NCI-H1092 treated with DMSO at 0.1 percent for 48 hours (cell line): Measurements from ENCODE around the gene TTLL11.
"Not testable (repeated sequence)": the region's sequence is repeated elsewhere in the genome, so short reads cannot be mapped to it uniquely, and the experiment has no call there.

Source experiments
- DNase-seq: peaks from one replicate; lab custom pipeline; 2025; lab: John Stamatoyannopoulos, UW

Gene TTLL11

DNA sequence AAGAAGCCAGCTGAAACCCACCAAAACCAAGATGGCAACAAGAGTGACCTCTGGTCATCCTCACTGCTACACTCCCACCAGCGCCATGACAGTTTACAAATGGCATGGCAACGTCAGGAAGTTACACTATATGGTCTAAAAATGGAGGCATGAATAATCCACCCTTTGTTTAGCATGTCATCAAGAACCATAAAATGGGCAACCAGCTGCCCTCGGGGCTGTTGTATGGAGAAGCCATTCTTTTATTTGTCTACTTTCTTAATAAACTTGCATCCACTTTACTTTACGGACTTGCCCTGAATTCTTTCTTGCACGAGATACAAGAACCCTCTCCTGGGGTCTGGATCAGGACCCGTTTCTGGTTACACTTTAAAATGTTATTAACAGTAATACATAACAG, 92.6 kb downstream of the TTLL11 start:
- not testable (repeated sequence) for DNase-seq

- no peak for DNase-seq
Observed at GRCh38 chr9:121999556-121999955, 93.6 kb downstream of the TTLL11 start.

- DNase-seq, result no peak
Observed at GRCh38 chr9:121998513-121999049, 94.5 kb downstream of the TTLL11 start.

GRCh38 chr9:121997791-121998190, 95.3 kb downstream of the TTLL11 start:
- DNase-seq, result no peak

- no peak for DNase-seq
Observed at GRCh38 chr9:121996783-121997182, 96.3 kb downstream of the TTLL11 start.

DNA sequence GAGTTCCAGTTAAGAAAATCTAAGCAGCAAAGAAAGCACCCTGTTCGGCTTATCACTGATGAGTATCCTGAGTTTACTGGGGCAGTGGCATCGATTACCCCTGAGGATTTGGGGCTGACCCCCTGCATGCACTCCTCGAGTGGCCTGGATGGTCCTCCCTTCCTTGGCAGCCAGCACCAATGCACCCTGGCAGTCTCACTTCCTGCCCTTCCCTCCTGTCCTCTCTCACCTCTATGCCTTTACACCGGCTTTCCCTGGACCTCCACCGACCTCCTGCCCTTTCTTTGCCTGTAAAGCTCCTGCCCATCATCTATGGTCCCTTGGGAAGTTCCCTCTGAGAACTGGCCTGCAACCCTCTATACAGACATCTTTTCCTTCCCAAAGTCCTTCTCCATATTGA, 97.1 kb downstream of the TTLL11 start:
- DNase-seq, result no peak

DNA sequence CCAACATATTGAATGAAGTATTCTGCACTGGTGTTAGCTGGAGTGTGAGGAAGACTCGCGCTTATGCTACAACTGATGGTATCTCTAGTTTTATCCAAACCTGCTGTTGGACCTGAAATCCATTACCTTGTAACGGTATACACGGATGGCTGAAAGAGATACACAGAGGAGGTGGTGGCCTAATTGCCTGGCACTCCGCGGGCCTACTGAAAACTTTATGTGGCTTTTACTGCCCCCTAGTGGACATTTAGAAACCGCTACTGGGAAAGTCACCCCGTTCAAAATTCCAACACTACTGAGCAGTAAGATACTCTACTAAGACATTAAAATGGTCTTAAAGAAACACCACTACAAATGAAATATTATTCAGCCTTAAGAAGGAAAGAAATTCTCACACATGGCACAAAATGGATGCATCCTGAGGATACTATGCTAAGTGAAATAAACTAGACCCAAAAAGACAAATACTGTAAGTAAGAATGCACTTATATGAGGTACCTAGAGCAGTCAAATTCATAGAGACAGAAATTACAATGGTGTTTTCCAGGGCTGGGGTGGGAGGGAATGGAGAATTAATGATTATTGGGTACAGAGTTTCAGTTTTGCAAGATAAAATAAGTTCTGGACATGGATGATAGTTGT, 100.4 kb downstream of the TTLL11 start:
- DNase-seq, result peak; percentile 66

- DNase-seq, result no peak
Observed at GRCh38 chr9:121991307-121991661, 101.8 kb downstream of the TTLL11 start.

- DNase-seq, result no peak
Observed at GRCh38 chr9:121990600-121991306, 102.4 kb downstream of the TTLL11 start.

DNA sequence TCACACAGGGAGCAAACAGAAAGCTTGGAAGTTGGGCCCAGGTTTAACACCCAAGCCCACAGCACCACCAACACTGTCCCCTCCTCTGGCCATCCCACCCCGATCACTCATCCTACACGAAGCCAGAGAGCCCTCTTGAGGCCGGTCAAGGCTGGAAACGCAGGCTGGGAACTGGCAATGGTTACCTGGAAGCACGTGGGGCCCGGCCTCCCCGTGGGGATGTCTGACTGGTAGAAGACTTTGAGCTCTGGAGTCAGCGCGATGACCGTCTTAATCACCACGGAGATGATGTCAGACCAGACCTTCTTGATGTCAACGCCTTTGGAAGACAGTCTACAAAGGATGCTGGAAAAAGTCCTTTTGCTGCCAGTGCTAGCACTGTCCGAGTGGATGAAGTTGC, 104.1 kb downstream of the TTLL11 start:
- no peak for DNase-seq

DNA sequence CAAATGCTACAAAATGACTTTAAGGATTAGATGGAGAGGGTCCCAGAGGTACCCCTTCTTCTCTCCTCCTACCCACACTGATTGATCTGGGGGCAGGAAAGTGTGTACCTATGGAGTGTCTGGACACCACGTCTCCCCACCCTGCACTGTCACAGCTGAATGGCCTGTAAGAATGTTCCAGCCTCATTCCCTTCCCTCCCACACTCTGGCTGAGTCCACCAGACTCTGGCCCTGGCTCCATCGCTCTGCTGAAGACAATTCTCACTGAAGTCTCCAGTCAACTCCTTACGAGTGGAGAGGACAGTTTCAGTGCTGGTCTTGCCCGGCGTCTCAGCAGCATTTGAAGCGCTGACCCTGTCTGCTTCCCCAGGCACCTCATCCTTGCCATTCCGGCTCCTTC, 105.8 kb downstream of the TTLL11 start:
- DNase-seq, result no peak

GRCh38 chr9:121985792-121986494, 107.2 kb downstream of the TTLL11 start:
- DNase-seq, result no peak

- no peak for DNase-seq
Observed at GRCh38 chr9:121984726-121985402, 108.2 kb downstream of the TTLL11 start.

DNA sequence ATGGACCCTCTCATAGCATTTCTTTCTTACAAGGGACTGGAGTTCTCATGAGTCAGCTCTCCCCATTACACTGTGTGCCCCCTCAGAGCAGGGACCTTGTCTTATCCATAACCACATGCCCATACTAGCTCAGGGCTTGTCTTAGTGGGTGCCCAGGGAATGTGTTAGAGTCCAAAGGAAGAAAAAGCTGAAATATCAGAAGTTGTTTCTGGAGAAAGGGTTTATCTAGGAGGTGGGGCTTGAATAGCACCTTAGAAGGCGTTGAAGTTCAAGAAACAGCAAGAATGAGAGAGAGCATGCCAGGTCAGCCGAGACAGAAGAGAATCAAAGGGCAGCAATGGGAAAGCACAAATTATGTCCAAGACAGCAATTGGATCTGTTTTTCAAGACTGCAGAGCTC, 109.4 kb downstream of the TTLL11 start:
- no peak for DNase-seq

GRCh38 chr9:121981118-121981883, 111.8 kb downstream of the TTLL11 start:
- no peak for DNase-seq

DNA sequence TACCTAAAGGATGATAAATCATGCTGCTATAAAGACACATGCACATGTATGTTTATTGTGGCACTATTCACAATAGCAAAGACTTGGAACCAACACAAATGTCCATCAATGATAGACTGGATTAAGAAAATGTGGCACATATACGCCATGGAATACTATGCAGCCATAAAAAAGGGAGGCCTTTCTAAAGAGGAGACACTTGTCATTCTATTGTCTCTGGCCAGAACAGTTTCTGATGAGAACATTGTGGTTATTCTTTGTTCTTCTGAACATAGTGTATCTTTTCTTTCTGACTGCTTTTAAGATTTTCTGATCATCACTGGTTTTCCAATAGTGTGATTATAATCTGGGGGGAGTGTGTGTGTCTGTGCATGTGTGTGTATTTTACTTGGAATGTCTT, 112.4 kb downstream of the TTLL11 start:
- not testable (repeated sequence) for DNase-seq

DNA sequence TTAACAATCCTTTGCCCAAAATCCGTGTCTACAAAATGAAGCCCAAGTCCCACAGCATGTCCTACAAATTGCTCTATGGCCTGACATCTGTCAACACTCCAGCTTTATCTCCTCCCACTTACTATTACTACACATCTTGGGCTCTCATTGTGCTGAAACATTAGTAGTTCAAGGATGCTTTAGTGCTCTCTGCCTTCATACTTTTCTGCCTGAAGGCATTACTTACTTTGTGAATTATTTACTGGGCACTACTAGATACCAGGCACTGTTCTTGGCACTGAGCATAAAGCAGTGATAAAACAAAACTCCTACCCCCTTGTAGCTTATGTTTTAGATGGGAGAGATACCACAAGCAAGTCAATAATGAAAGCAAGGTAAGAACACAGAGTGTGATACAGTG, 113.4 kb downstream of the TTLL11 start:
- DNase-seq, result no peak

DNA sequence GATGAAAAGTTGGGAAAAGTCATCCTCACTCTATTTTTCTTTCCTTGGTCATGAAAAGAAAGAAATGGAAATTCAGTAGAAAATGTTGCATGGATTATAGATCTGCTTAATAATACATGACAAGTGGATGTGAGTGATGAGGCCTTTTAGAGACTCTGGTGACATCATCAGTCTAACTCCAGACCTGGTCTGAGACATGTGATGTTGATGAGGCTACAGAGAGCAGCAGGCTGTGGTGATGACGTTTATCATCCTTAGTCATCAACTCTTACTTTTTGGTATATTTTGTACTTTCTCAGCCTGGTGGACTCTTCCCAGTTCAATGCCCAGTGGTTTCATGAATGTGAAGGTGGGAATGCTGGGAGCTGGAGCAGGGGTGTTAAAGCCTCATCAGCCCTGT, 116.4 kb downstream of the TTLL11 start:
- no peak for DNase-seq

DNA sequence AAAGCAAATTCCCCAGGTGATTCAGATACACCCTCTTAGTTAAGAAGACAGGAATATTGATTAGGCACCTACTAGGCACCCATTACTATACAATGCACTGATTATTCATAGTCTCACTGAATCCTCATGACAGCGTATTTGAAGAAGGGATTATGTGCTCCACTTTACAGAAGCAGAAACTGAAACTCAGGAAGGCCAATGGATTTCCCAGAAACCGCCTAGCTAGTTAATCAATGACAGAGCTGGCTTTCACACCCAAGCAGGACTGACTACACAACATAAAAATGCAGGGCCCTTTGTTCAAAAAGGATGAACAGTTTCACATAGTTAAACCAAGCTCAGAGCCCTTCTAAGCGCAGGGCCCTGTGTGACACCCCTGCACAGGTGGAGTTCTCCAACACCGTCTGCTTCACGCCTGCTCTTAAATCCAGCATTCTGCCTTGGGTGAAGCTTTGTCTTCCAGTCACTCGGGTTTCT, 117.3 kb downstream of the TTLL11 start:
- DNase-seq, result no peak

- DNase-seq, result no peak
Observed at GRCh38 chr9:121974421-121974820, 118.7 kb downstream of the TTLL11 start.

DNA sequence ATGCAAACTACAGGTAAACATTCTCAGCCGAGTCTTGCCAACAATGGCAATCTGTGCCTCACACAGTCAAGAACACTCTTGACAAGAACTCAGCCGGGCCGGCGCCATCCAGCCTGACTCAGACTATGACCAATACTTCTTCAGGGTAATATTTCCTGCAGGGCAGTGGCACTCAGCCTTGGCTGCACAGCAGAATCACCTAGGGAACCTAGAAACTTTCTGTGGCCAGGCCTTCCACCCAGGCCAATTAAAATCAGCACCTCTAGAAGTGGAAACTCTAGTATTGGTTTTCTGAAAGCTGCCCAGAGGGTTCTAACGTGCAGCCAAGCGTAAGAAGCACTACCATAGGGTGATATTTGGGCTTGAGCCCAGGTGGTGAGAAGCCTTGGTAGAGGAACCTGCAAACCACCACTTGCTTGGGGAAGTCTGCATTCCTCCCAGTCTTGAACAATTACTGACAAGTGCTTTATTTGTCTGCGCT, 120.6 kb downstream of the TTLL11 start:
- DNase-seq, result no peak
